Upper lobe of left lung (tissue), 6 donors: ENCODE results near the gene C16orf54. TPM values are rescaled to one million over a fixed set of nuclear protein-coding genes. Genes with fewer than 3 reads are reported as not detected.
"Not testable (repeated sequence)": the region's sequence is repeated elsewhere in the genome, so short reads cannot be mapped to it uniquely, and the experiment has no call there.

Experiments used
- ATAC-seq, 2 donors: fragments of 200-7000 bp; cut with Tn5 transposase; one replicate each; pipeline ENCODE4 v1.9.1; 2022; ENCODE audit warnings: mild to moderate bottlenecking in 2 of 2, moderate library complexity in 2 of 2; ENCODE audit not compliant: low FRiP score in 2 of 2
- DNase-seq, 2 donors: peaks; one replicate each; pipeline ENCODE4 v3.0.0-alpha.2; 2019 to 2020
- H3K27ac ChIP-seq, 4 donors: fragments of 200-600 bp; sonication (generic); one replicate each; pipeline ENCODE4 v1.5.1; 2016 to 2019
- H3K27me3 ChIP-seq, 4 donors: fragments of 200-600 bp; sonication (generic); one replicate each; pipeline ENCODE4 v1.5.1; 2017 to 2019
- H3K36me3 ChIP-seq, 4 donors: fragments of 200-600 bp; sonication (generic); one replicate each; pipeline ENCODE4 v1.5.1; 2016 to 2019
- H3K4me1 ChIP-seq, 4 donors: fragments of 200-600 bp; sonication (generic); one replicate each; pipeline ENCODE4 v1.5.1; 2018 to 2019
- H3K4me3 ChIP-seq, 4 donors: fragments of 200-600 bp; sonication (generic); one replicate each; pipeline ENCODE4 v1.5.1; 2017 to 2019; ENCODE audit warnings: mild to moderate bottlenecking in 2 of 4, moderate library complexity in 1 of 4
- H3K9me3 ChIP-seq, 4 donors: fragments of 200-600 bp; sonication (generic); one replicate each; pipeline ENCODE4 v1.5.1; 2018 to 2019
- CTCF ChIP-seq, 6 experiments: fragments of 450-650 bp in 4 of 6; fragments of 200-600 bp in 2 of 6; sonication (generic) in 2 of 6; IDR thresholded peaks; one replicate each; pipeline ENCODE4 v1.5.1; 2016 to 2019; ENCODE audit warnings: antibody characterized with exemption in 6 of 6
- EP300 ChIP-seq, 4 donors: sonication (generic); formaldehyde crosslinking; IDR thresholded peaks; one replicate each; pipeline ENCODE4 v1.5.1; 2017; ENCODE audit warnings: antibody characterized with exemption in 4 of 4, control low read depth in 2 of 4
- POLR2A ChIP-seq, 4 donors: fragments of 450-650 bp; IDR thresholded peaks; one replicate each; pipeline ENCODE4 v1.5.1; 2016 to 2017; ENCODE audit warnings: antibody characterized with exemption in 4 of 4, mild to moderate bottlenecking in 2 of 4
- POLR2AphosphoS5 ChIP-seq, 2 donors: sonication (generic); formaldehyde crosslinking; IDR thresholded peaks; one replicate each; pipeline ENCODE4 v1.5.1; 2017; ENCODE audit warnings: antibody characterized with exemption in 2 of 2
- WGBS, 2 donors: methylation state at CpG; one replicate each; pipeline ENCODE4 v1.1.5; 2017 to 2018; 5-methylcytosine and 5-hydroxymethylcytosine counted together
- total RNA-seq, 6 donors: library from RNA; depleted of rRNA in 4 of 6; stranded (reverse); fragments of >200 nt in 4 of 6; gene quantifications; one replicate each; pipeline versions ENCODE4 v1.1.0 to v1.2.1, GENCODE V29; 2016 to 2021
- donor health status: DM: no; HTN: no; CAD: no; lungs with moderate emphysema.
- donor health status: DM: no; HTN: yes; CAD: no; lungs with severe emphysema.

Gene C16orf54
- total RNA-seq, 6 donors from 2014 or later, result 2.4 to 17.3 (median 7.5) TPM

GRCh38 chr16:29694384-29695195 lies 51.2 kb downstream of the C16orf54 start:
- H3K27ac ChIP-seq, result peak overlapping the region in 2 of 4 donors; percentile 35 to 67
- peak in 1 of 2 donors; percentile 43 for ATAC-seq
- 72 to 87% methylated on average over 15 to 41 of the region's 41 CpGs for WGBS, 2 donors

GRCh38 chr16:29692606-29693005 lies 53.2 kb downstream of the C16orf54 start:
- ATAC-seq, result not testable (repeated sequence)
- 97 to 98% methylated on average over 26 of the region's 26 CpGs for WGBS, 2 donors
- peak in 1 of 2 donors; percentile 57 for DNase-seq

More at GRCh38 chr16:29694384-29695195, 51.2 kb downstream of the C16orf54 start:
- no peaks in the 10 kb centered on the region for H3K36me3 ChIP-seq
- no peaks in the 10 kb centered on the region for H3K27me3 ChIP-seq
- no peaks in the 10 kb centered on the region for H3K9me3 ChIP-seq
- H3K4me3 ChIP-seq, result no peak overlapping the region
- peak in 1 of 2 donors; percentile 85 for DNase-seq
- TF ChIP-seq CTCF (IDR thresholded peaks at IDR 0.05) (no peak), POLR2A (IDR thresholded peaks at IDR 0.05) (no peak), POLR2AphosphoS5 (IDR thresholded peaks at IDR 0.05) (peak in 1 of 2 donors; percentile 20), EP300 (IDR thresholded peaks at IDR 0.05) (no peak)
- no peaks in the 10 kb centered on the region for H3K4me1 ChIP-seq

More at GRCh38 chr16:29692606-29693005, 53.2 kb downstream of the C16orf54 start:
- H3K9me3 ChIP-seq, H3K4me1 ChIP-seq, H3K36me3 ChIP-seq, H3K4me3 ChIP-seq, H3K27ac ChIP-seq, H3K27me3 ChIP-seq: not testable (repeated sequence)

Other genes starting within 250 kb of the C16orf54 start
- 100 to 1,000 TPM in 2 of 6 donors, 10 to 100 TPM in 4; 29.2 to 444 (median 50.9) TPM for gene NPIPB12, start 239.6 kb downstream of the C16orf54 start, total RNA-seq
- 100 to 1,000 TPM in 1 of 6 donors, 10 to 100 TPM in 5; 16.8 to 112 (median 39.7) TPM for gene SPN, start 82.7 kb downstream of the C16orf54 start, total RNA-seq
- 10 to 100 TPM in 3 of 6 donors, 1 to 10 TPM in 3; 4.8 to 17.8 (median 9.8) TPM for gene QPRT, start 66.8 kb downstream of the C16orf54 start, total RNA-seq
- under 1 TPM in 1 of 6 donors, not detected in 5; 0.11 TPM for gene ZG16, start 32.3 kb upstream of the C16orf54 start, total RNA-seq
- gene KIF22, start 44.8 kb upstream of the C16orf54 start, total RNA-seq, result 10 to 100 TPM in 5 of 6 donors, 1 to 10 TPM in 1; 9.1 to 43.5 (median 26.6) TPM
- 100 to 1,000 TPM in 5 of 6 donors, 10 to 100 TPM in 1; 83.7 to 232 (median 165) TPM for gene MAZ, start 60.5 kb upstream of the C16orf54 start, total RNA-seq
- gene PRRT2, start 66.2 kb upstream of the C16orf54 start, total RNA-seq, result 10 to 100 TPM in 2 of 6 donors, 1 to 10 TPM in 4; 1.4 to 13.6 (median 2.5) TPM
- 10 to 100 TPM; 22.6 to 49.5 (median 34.6) TPM for gene PAGR1, start 70.2 kb upstream of the C16orf54 start, total RNA-seq
- gene MVP, start 74.5 kb upstream of the C16orf54 start, total RNA-seq, result 100 to 1,000 TPM; 260 to 411 (median 312) TPM
- gene CDIPT, start 117.2 kb upstream of the C16orf54 start, total RNA-seq, result 100 to 1,000 TPM in 1 of 6 donors, 10 to 100 TPM in 5; 60.3 to 119 (median 94.4) TPM
- 10 to 100 TPM in 3 of 6 donors, 1 to 10 TPM in 3; 4.2 to 13.5 (median 8.2) TPM for gene SEZ6L2, start 153.6 kb upstream of the C16orf54 start, total RNA-seq
- 1 to 10 TPM in 4 of 6 donors, under 1 TPM in 1, not detected in 1; 0.78 to 4.2 (median 2.4) TPM for gene ASPHD1, start 154.5 kb upstream of the C16orf54 start, total RNA-seq
- gene KCTD13, start 180.2 kb upstream of the C16orf54 start, total RNA-seq, result 10 to 100 TPM; 15.5 to 71.2 (median 24.4) TPM
- 100 to 1,000 TPM in 5 of 6 donors, 10 to 100 TPM in 1; 95.4 to 187 (median 139) TPM for gene TMEM219, start 216.1 kb upstream of the C16orf54 start, total RNA-seq
- gene TAOK2, start 227.9 kb upstream of the C16orf54 start, total RNA-seq, result 100 to 1,000 TPM in 2 of 6 donors, 10 to 100 TPM in 4; 70.2 to 195 (median 81.5) TPM
- gene HIRIP3, start 249.6 kb upstream of the C16orf54 start, total RNA-seq, result 10 to 100 TPM; 11.5 to 28.2 (median 25.0) TPM